DND-41 (cell line): ENCODE data around the gene TTYH1.
"Not testable (repeated sequence)": the region's sequence is repeated elsewhere in the genome, so short reads cannot be mapped to it uniquely, and the experiment has no call there.

Experiments
- ATAC-seq: fragments of 200-7000 bp; cut with Tn5 transposase; 3 replicates; pipeline ENCODE4 v1.9.1; 2021; ENCODE audit warnings: low read depth; ENCODE audit not compliant: insufficient read depth
- DNase-seq: peaks from one replicate; pipeline ENCODE4 v3.0.0-alpha.2; 2020
- H2AFZ ChIP-seq: 2 replicates; pipeline ENCODE4 v1.6.0; 2012; ENCODE audit warnings: low read depth, low read length
- H3K27ac ChIP-seq: 2 replicates; pipeline ENCODE4 v1.5.1; 2012; ENCODE audit warnings: low read length, inconsistent platforms
- H3K27me3 ChIP-seq: fragments of 200-600 bp; sonication (generic); 2 replicates; pipeline ENCODE4 v1.6.0; 2012; ENCODE audit warnings: low read length, mild to moderate bottlenecking, inconsistent platforms; ENCODE audit not compliant: insufficient read depth, poor library complexity
- H3K36me3 ChIP-seq: 2 replicates; pipeline ENCODE4 v1.5.1; 2012; ENCODE audit warnings: low read length, inconsistent platforms; ENCODE audit not compliant: insufficient read depth
- H3K4me1 ChIP-seq: 2 replicates; pipeline ENCODE4 v1.5.1; 2012; ENCODE audit warnings: mild to moderate bottlenecking, low read length; ENCODE audit not compliant: insufficient read depth
- H3K4me2 ChIP-seq: 2 replicates; pipeline ENCODE4 v1.6.0; 2012; ENCODE audit warnings: mild to moderate bottlenecking, moderate library complexity, low read length, inconsistent platforms; ENCODE audit not compliant: insufficient read depth
- H3K4me3 ChIP-seq, 2 experiments: fragments of 200-600 bp in 1 of 2; shearing (Covaris generic) in 1 of 2; 2 replicates each; pipeline ENCODE4 v1.5.1; 2012 to 2016; ENCODE audit warnings: inconsistent platforms in 2 of 2, low read length in 2 of 2, mild to moderate bottlenecking in 2 of 2, low read depth in 1 of 2, moderate library complexity in 1 of 2
- H3K79me2 ChIP-seq: 2 replicates; pipeline ENCODE4 v1.6.0; 2012; ENCODE audit warnings: low read length, inconsistent platforms; ENCODE audit not compliant: insufficient read depth
- H3K9ac ChIP-seq: 2 replicates; pipeline ENCODE4 v1.6.0; 2012; ENCODE audit warnings: low read depth, mild to moderate bottlenecking, inconsistent platforms, low read length, moderate library complexity
- H3K9me3 ChIP-seq: 2 replicates; pipeline ENCODE4 v1.5.1; 2012; ENCODE audit warnings: low read length, moderate library complexity, mild to moderate bottlenecking, inconsistent platforms; ENCODE audit not compliant: insufficient read depth, severe bottlenecking
- H4K20me1 ChIP-seq: 2 replicates; pipeline ENCODE4 v1.6.0; 2012; ENCODE audit warnings: low read length; ENCODE audit not compliant: insufficient read depth
- CTCF ChIP-seq: IDR thresholded peaks from 2 replicates; pipeline ENCODE4 v1.5.1; 2012; ENCODE audit warnings: borderline replicate concordance, low read length, moderate library complexity, mild to moderate bottlenecking; ENCODE audit not compliant: poor library complexity, severe bottlenecking; ENCODE audit errors: extremely low read depth
- EZH2 ChIP-seq: IDR thresholded peaks from 3 replicates; pipeline ENCODE4 v1.6.1; 2012; ENCODE audit warnings: borderline replicate concordance, low read depth, mild to moderate bottlenecking, moderate library complexity, low read length, inconsistent platforms; ENCODE audit not compliant: severe bottlenecking

TTYH1 gene

GRCh38 chr19:54370434-54370796 lies 44.8 kb upstream of the TTYH1 start:
- Histone ChIP-seq H3K4me3 (peak overlapping the region in 1 of 2 experiments; percentile 52; a peak in 3 of 4 replicates), H3K9ac (peak overlapping the region; percentile 81)
- ATAC-seq: peak; percentile 65

DNA sequence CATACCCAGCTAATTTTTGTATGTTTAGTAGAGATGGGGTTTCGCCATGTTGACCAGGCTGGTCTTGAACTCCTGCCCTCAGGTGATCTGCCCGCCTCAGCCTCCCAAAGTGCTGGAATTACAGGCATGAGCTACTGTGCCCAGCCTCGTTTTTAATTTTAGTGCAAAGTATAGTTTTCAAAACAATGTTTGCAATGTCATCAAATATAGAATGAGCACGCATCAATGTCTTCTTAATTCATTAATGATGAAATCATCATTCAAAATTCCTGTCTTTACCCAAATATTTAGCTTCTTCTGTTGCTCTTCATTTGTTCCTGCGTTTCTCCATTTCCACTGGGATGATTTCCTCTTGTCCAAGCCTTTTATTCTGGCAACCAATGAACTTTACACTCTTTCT lies 43.8 kb upstream of the TTYH1 start:
- peak overlapping the region; percentile 11 to 55; a peak in 3 of 4 replicates for H3K4me3 ChIP-seq
- not testable (repeated sequence) for ATAC-seq, H3K9me3 ChIP-seq, DNase-seq, H2AFZ ChIP-seq, H3K27me3 ChIP-seq, H4K20me1 ChIP-seq
- H3K9ac ChIP-seq: peak overlapping the region; percentile 81
- H3K27ac ChIP-seq: peak overlapping the region; percentile 80
- peak overlapping the region; percentile 62 for H3K4me2 ChIP-seq
- peaks cover 28% of the 10 kb centered on the region for H3K36me3 ChIP-seq
- peaks cover 79% of the 10 kb centered on the region for H3K79me2 ChIP-seq
- H3K4me1 ChIP-seq: peaks cover 52% of the 10 kb centered on the region

More at GRCh38 chr19:54370434-54370796, 44.8 kb upstream of the TTYH1 start:
- peaks cover 52% of the 10 kb centered on the region for H3K4me1 ChIP-seq
- peaks cover 83% of the 10 kb centered on the region for H3K79me2 ChIP-seq
- not testable (repeated sequence) for H3K27me3 ChIP-seq, H2AFZ ChIP-seq, H3K9me3 ChIP-seq, H4K20me1 ChIP-seq
- peak overlapping the region; percentile 85 for H3K27ac ChIP-seq
- H3K36me3 ChIP-seq: peaks cover 38% of the 10 kb centered on the region
- peak; percentile 92 for DNase-seq
- peak overlapping the region; percentile 34 for H3K4me2 ChIP-seq

- Histone ChIP-seq H3K27me3 (no peaks in the 10 kb centered on the region), H3K36me3 (peaks cover 12% of the 10 kb centered on the region), H3K9me3 (no peaks in the 10 kb centered on the region), H4K20me1 (no peaks in the 10 kb centered on the region), H3K27ac (peak overlapping the region; percentile 93), H3K9ac (peak overlapping the region; percentile 81), H3K4me3 (peak overlapping the region; percentile 42 to 60), H3K4me1 (peaks cover 66% of the 10 kb centered on the region), H3K79me2 (peaks cover 58% of the 10 kb centered on the region), H2AFZ (no peak overlapping the region), H3K4me2 (peak overlapping the region; percentile 81)
- TF ChIP-seq CTCF: no peak
- no peak for TF ChIP-seq EZH2
- DNase-seq (peak; percentile 65), ATAC-seq (no peak)
Measured at GRCh38 chr19:54373781-54374631, 41.3 kb upstream of the TTYH1 start.

GRCh38 chr19:54375181-54375938 lies 39.9 kb upstream of the TTYH1 start:
- H3K9ac ChIP-seq: peak overlapping the region; percentile 81
- not testable (repeated sequence) for H4K20me1 ChIP-seq, H3K9me3 ChIP-seq, H3K36me3 ChIP-seq, H3K27me3 ChIP-seq, H2AFZ ChIP-seq
- H3K79me2 ChIP-seq: peaks cover 52% of the 10 kb centered on the region
- peak overlapping the region; percentile 93 for H3K27ac ChIP-seq
- ATAC-seq (peak; percentile 60), DNase-seq (peak; percentile 82)
- peak overlapping the region; percentile 81 for H3K4me2 ChIP-seq
- peaks cover 80% of the 10 kb centered on the region for H3K4me1 ChIP-seq
- peak overlapping the region; percentile 42 to 60; a peak in 3 of 4 replicates for H3K4me3 ChIP-seq
